ENCODE measurements around the gene MOB3A.

The MOB3A gene

GRCh38 chr19:2108251-2109016, 12.3 kb upstream of the MOB3A start:
- TF ChIP-seq CTCF (conservative IDR thresholded peaks at IDR 0.05; ENCODE audit: low read depth, low read length), result no peak
- no peak for DNase-seq (ENCODE audit: low read depth)
- H3K4me3 ChIP-seq (ENCODE audit: low read length), result no peak overlapping the region

- DNase-seq (ENCODE audit: low read depth), result no peak
- H3K4me3 ChIP-seq (ENCODE audit: low read length), result no peak overlapping the region
- no peak for TF ChIP-seq CTCF (conservative IDR thresholded peaks at IDR 0.05; ENCODE audit: low read depth, low read length)
Measured at GRCh38 chr19:2103045-2103707, 7.0 kb upstream of the MOB3A start.

GRCh38 chr19:2101417-2102335, 5.5 kb upstream of the MOB3A start:
- DNase-seq (ENCODE audit: low read depth), result no peak
- no peak overlapping the region for H3K4me3 ChIP-seq (ENCODE audit: low read length)
- no peak for TF ChIP-seq CTCF (conservative IDR thresholded peaks at IDR 0.05; ENCODE audit: low read depth, low read length)

GRCh38 chr19:2100719-2101061, 4.6 kb upstream of the MOB3A start:
- no peak overlapping the region for H3K4me3 ChIP-seq (ENCODE audit: low read length)
- DNase-seq (ENCODE audit: low read depth), result no peak
- no peak for TF ChIP-seq CTCF (conservative IDR thresholded peaks at IDR 0.05; ENCODE audit: low read depth, low read length)

- no peak for TF ChIP-seq CTCF (conservative IDR thresholded peaks at IDR 0.05; ENCODE audit: low read depth, low read length)
- H3K4me3 ChIP-seq (ENCODE audit: low read length), result no peak overlapping the region
- no peak for DNase-seq (ENCODE audit: low read depth)
Measured at GRCh38 chr19:2099937-2100718, 4.0 kb upstream of the MOB3A start.

GRCh38 chr19:2099054-2099501, 3.0 kb upstream of the MOB3A start:
- H3K4me3 ChIP-seq (ENCODE audit: low read length), result no peak overlapping the region
- DNase-seq (ENCODE audit: low read depth), result no peak
- no peak for TF ChIP-seq CTCF (conservative IDR thresholded peaks at IDR 0.05; ENCODE audit: low read depth, low read length)
